Naive thymus-derived CD4-positive, alpha-beta T cell (primary cell): Measurements from ENCODE around the gene HDAC4. TPM values are rescaled to one million over a fixed set of nuclear protein-coding genes. Genes with fewer than 3 reads are reported as not detected.
A peak's percentile ranks its signal among the peaks of the same experiment; 100 is the strongest.

Experiments
- ATAC-seq: fragments of 150-1000 bp; cut with Tn5 transposase; 2 replicates; pipeline ENCODE4 v1.10.0; 2021; ENCODE audit warnings: mild to moderate bottlenecking, moderate library complexity
- CTCF ChIA-PET: fragments of 350-600 bp; sonication (Branson Sonifier 250); formaldehyde crosslinking; loops from one replicate; lab custom pipeline; 2021; ENCODE audit warnings: antibody characterized with exemption; lab: Charles Lee
- POLR2A ChIA-PET: fragments of 350-600 bp; sonication (Branson Sonifier 250); formaldehyde crosslinking; loops from one replicate; lab custom pipeline; 2021; ENCODE audit warnings: antibody characterized with exemption, inconsistent platforms; lab: Charles Lee
- DNase-seq, 9 donors: peaks; one replicate each; pipeline versions ENCODE4 v3.0.0 to v3.0.0-alpha.2; 2020 to 2022; ENCODE audit warnings: mixed read lengths in 1 of 9
- H3K27ac ChIP-seq: one replicate; pipeline ENCODE4 v1.7.0; 2013; ENCODE audit warnings: mild to moderate bottlenecking, low read depth, low read length, moderate library complexity
- H3K27me3 ChIP-seq, 2 donors: one replicate each; pipeline ENCODE4 v1.7.0; 2013; ENCODE audit warnings: low read length in 2 of 2, mild to moderate bottlenecking in 2 of 2, moderate library complexity in 2 of 2; ENCODE audit not compliant: control insufficient read depth in 2 of 2, insufficient read depth in 2 of 2
- H3K36me3 ChIP-seq, 3 experiments: 1 replicate in 2 of 3; 2 replicates in 1 of 3; pipeline ENCODE4 v1.7.0; 2013; ENCODE audit warnings: low read length in 3 of 3, mild to moderate bottlenecking in 3 of 3, moderate library complexity in 1 of 3; ENCODE audit not compliant: insufficient read depth in 3 of 3, control insufficient read depth in 2 of 3
- H3K4me1 ChIP-seq, 2 donors: one replicate each; pipeline ENCODE4 v1.7.0; 2013; ENCODE audit warnings: low read length in 2 of 2, mild to moderate bottlenecking in 2 of 2, moderate library complexity in 1 of 2; ENCODE audit not compliant: control insufficient read depth in 2 of 2, insufficient read depth in 2 of 2
- H3K4me3 ChIP-seq: 2 replicates; pipeline ENCODE4 v1.7.0; 2013; ENCODE audit warnings: mild to moderate bottlenecking, low read length
- H3K9me3 ChIP-seq, 3 experiments: 1 replicate in 2 of 3; 2 replicates in 1 of 3; pipeline ENCODE4 v1.7.0; 2013; ENCODE audit warnings: low read length in 3 of 3; ENCODE audit not compliant: control insufficient read depth in 2 of 3
- H3K27ac Mint-ChIP-seq, 9 donors: one replicate each; pipeline ENCODE4 v1.8.0; 2020 to 2022; ENCODE audit warnings: mixed read lengths in 9 of 9, mild to moderate bottlenecking in 8 of 9, moderate library complexity in 5 of 9, inconsistent platforms in 2 of 9
- H3K27me3 Mint-ChIP-seq, 5 donors: one replicate each; pipeline ENCODE4 v1.8.0; 2021 to 2022; ENCODE audit warnings: mixed read lengths in 5 of 5, mild to moderate bottlenecking in 1 of 5
- H3K36me3 Mint-ChIP-seq, 5 donors: one replicate each; pipeline ENCODE4 v1.8.0; 2020 to 2022; ENCODE audit warnings: mixed read lengths in 5 of 5, mild to moderate bottlenecking in 3 of 5, inconsistent platforms in 1 of 5
- H3K4me1 Mint-ChIP-seq, 7 donors: one replicate each; pipeline ENCODE4 v1.8.0; 2020 to 2022; ENCODE audit warnings: mixed read lengths in 7 of 7, mild to moderate bottlenecking in 3 of 7, inconsistent platforms in 1 of 7
- H3K4me3 Mint-ChIP-seq, 10 donors: one replicate each; pipeline ENCODE4 v1.8.0; 2020 to 2022; ENCODE audit warnings: mild to moderate bottlenecking in 10 of 10, mixed read lengths in 10 of 10, moderate library complexity in 6 of 10, inconsistent platforms in 2 of 10
- H3K9me3 Mint-ChIP-seq, 11 donors: one replicate each; pipeline ENCODE4 v1.8.0; 2020 to 2022; ENCODE audit warnings: mixed read lengths in 11 of 11, mild to moderate bottlenecking in 4 of 11, inconsistent platforms in 1 of 11, moderate library complexity in 1 of 11
- intact Hi-C, 2 donors: fragments of 100-400 bp; cut with micrococcal nuclease; formaldehyde crosslinking; loops; one replicate each; pipeline ENCODE4 v1.15.1; 2023
- polyA plus RNA-seq, 2 donors: library from polyadenylated mRNA; unstranded; fragments of 300-500 nt; fragmentation: Illumina TruSeq; gene quantifications; one replicate each; pipeline ENCODE4 v1.2.3, GENCODE V29; 2021
- total RNA-seq, 6 experiments: library from RNA in 5 of 6; stranded (reverse) in 5 of 6; gene quantifications; 1 replicate in 5 of 6; 2 replicates in 1 of 6; pipeline ENCODE4 v1.2.3 and lab custom pipeline; 2021 to 2026

HDAC4 gene
- total and polyA plus RNA-seq, 7 experiments from 2014 or later = 7.4 to 101 (median 55.3) TPM

DNA sequence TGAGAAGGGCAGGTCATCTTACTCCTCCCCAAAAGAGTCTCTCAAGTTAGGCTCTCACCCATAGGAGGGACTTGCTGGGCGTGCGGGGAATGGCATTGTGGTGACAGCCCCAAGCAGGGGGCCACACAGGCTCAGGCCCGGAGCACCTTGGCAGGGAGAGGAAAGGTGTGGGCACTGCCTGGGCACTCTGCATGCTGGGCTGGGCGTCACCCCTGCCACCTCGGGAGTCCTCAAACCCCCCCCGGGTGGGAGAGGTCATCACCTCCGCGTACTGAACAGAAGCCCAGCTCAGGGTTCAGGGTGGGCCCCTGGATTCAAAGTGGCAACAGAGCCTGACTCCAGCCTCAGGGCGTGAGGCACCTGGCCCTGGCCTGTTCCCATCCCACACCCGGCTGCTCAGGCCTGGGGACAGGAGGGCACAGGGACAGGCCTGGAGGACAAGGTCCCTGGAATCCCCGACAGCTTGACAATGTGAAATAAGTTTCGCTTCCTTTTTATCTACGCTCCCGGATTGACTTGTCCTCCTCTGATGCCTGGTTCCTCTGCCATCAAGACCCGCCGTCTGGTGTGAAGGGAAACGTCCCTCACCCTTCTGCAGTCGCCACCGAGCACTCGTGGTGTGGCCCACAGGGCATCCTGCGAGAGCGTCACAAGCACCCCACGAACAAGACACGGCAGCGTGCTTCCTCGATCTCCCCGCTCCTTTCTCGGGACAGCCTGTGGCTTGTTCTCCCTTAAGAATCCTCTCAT lies 97.8 kb downstream of the HDAC4 start:
- peaks cover 22 to 27% of the 10 kb centered on the region in 2 donors for H3K4me1 ChIP-seq
- no peaks in the 10 kb centered on the region for H3K36me3 ChIP-seq
- H3K4me3 Mint-ChIP-seq = peak overlapping the region in 7 of 10 donors; percentile 24 to 62 (median 55)
- POLR2A ChIA-PET = interaction anchor here (0.8 to 20.2 kb wide), 6 partner anchors 8 to 33 kb away, joined by 3 to 362 read pairs (median 4); no protein-coding TSS in a partner anchor
- CTCF ChIA-PET = interaction anchor here (0.9 to 1.4 kb wide), 3 partner anchors 18 to 36 kb away, joined by 3 to 4 read pairs (median 3); no protein-coding TSS in a partner anchor
- DNase-seq = no peak
- ATAC-seq = peak; percentile 26
- H3K27ac Mint-ChIP-seq = peak overlapping the region in 8 of 9 donors; percentile 51 to 94 (median 80)
- no peaks in the 10 kb centered on the region for H3K9me3 Mint-ChIP-seq
- H3K4me3 ChIP-seq = no peak overlapping the region
- H3K27me3 Mint-ChIP-seq = no peaks in the 10 kb centered on the region
- no peaks in the 10 kb centered on the region for H3K9me3 ChIP-seq
- peaks cover 12 to 65% (median 55%) of the 10 kb centered on the region in 7 donors for H3K4me1 Mint-ChIP-seq
- no peak overlapping the region for H3K27ac ChIP-seq
- intact Hi-C loops = no loop called here
- no peaks in the 10 kb centered on the region for H3K27me3 ChIP-seq
- H3K36me3 Mint-ChIP-seq = peaks cover 0 to 4% (median 0%) of the 10 kb centered on the region in 5 donors

- peak overlapping the region in 8 of 9 donors; percentile 6 to 86 (median 72) for H3K27ac Mint-ChIP-seq
- DNase-seq = no peak
- POLR2A ChIA-PET = interaction anchor here (0.7 to 20.2 kb wide), 4 partner anchors 10 to 97 kb away, joined by 3 to 362 read pairs (median 42); no protein-coding TSS in a partner anchor
- peaks cover 29 to 34% of the 10 kb centered on the region in 2 donors for H3K4me1 ChIP-seq
- H3K27me3 Mint-ChIP-seq = no peaks in the 10 kb centered on the region
- H3K27ac ChIP-seq = no peak overlapping the region
- H3K4me3 ChIP-seq = no peak overlapping the region
- H3K4me1 Mint-ChIP-seq = peaks cover 11 to 73% (median 61%) of the 10 kb centered on the region in 7 donors
- peaks cover 0 to 3% (median 0%) of the 10 kb centered on the region in 5 donors for H3K36me3 Mint-ChIP-seq
- peak overlapping the region in 3 of 10 donors; percentile 21 to 42 (median 29) for H3K4me3 Mint-ChIP-seq
- CTCF ChIA-PET = interaction anchor here (0.7 to 1.0 kb wide), 3 partner anchors 35 to 610 kb away, joined by 3 to 7 read pairs (median 3); no protein-coding TSS in a partner anchor
- no peak for ATAC-seq
- intact Hi-C loops = no loop called here
- no peaks in the 10 kb centered on the region for H3K27me3 ChIP-seq
- no peaks in the 10 kb centered on the region for H3K9me3 Mint-ChIP-seq
- no peaks in the 10 kb centered on the region for H3K36me3 ChIP-seq
- H3K9me3 ChIP-seq = no peaks in the 10 kb centered on the region
These were observed 98.6 kb downstream of the HDAC4 start for GRCh38 chr2:239302083-239302807.

DNA sequence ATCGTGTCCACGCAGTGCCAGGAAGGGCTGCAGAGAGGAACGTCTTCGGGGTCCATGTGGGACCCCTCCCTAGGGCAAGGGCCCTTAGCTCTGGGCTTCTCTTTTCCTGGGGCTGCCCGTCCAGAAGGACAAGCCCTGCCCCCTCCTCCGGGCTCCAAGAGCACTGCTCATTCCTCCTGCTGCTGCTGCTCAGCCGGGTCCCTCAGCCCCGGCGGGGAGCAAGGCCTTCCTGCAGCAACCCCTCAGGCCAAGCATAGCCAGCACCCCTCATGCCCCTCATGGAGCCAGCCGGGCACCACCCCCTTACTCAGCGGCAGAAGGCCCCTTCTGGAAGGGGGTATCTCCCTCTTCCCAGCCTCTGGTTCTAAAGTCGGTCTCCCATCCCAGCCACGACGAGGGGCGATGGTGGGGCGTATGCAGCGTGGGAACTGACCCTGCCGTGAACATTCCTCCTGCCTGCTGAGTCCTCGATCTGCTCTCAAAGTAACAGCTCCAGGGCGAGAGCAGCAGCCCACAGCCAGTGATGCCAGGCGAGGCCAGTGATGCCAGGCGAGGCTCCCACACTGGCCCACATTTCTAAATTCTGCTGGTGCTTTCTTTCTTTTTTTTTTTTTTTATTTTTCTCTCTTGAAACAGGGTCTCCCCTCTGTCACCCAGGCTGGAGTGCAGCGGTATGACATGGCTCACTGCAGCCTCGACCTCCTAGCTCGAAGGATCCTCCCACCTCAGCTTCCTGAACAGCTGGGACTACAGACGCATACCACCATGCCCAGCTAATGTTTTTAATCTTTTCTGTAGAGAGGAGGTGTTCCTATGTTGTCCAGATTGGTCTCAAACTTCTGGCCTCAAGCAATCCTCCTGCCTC lies 99.7 kb downstream of the HDAC4 start:
- no peak overlapping the region for H3K4me3 ChIP-seq
- ATAC-seq (no peak), DNase-seq (no peak)
- no peaks in the 10 kb centered on the region for H3K9me3 ChIP-seq
- H3K27me3 Mint-ChIP-seq = no peaks in the 10 kb centered on the region
- POLR2A ChIA-PET = interaction anchor here (0.6 to 20.2 kb wide), 7 partner anchors 10 to 98 kb away, joined by 3 to 362 read pairs (median 3); no protein-coding TSS in a partner anchor
- intact Hi-C loops = no loop called here
- peak overlapping the region in 8 of 9 donors; percentile 64 to 86 (median 74) for H3K27ac Mint-ChIP-seq
- peaks cover 0 to 3% (median 0%) of the 10 kb centered on the region in 5 donors for H3K36me3 Mint-ChIP-seq
- H3K27ac ChIP-seq = no peak overlapping the region
- H3K36me3 ChIP-seq = no peaks in the 10 kb centered on the region
- peaks cover 14 to 81% (median 68%) of the 10 kb centered on the region in 7 donors for H3K4me1 Mint-ChIP-seq
- H3K9me3 Mint-ChIP-seq = no peaks in the 10 kb centered on the region
- H3K27me3 ChIP-seq = no peaks in the 10 kb centered on the region
- peak overlapping the region in 3 of 10 donors; percentile 21 to 29 (median 26) for H3K4me3 Mint-ChIP-seq
- peaks cover 41 to 44% of the 10 kb centered on the region in 2 donors for H3K4me1 ChIP-seq
- CTCF ChIA-PET = interaction anchor here (0.5 to 1.5 kb wide), 4 partner anchors 28 to 589 kb away, joined by 3 to 7 read pairs (median 5); no protein-coding TSS in a partner anchor

- Mint-ChIP-seq H3K4me1 (peaks cover 22 to 87% (median 74%) of the 10 kb centered on the region in 7 donors), H3K36me3 (peaks cover 0 to 3% (median 0%) of the 10 kb centered on the region in 5 donors), H3K9me3 (no peaks in the 10 kb centered on the region), H3K27ac (peak overlapping the region in 8 of 9 donors; percentile 11 to 96 (median 76)), H3K4me3 (peak overlapping the region in 1 of 10 donors; percentile 43), H3K27me3 (no peaks in the 10 kb centered on the region)
- intact Hi-C loops = no loop called here
- Histone ChIP-seq H3K4me1 (peaks cover 48% of the 10 kb centered on the region in 2 donors), H3K27me3 (no peaks in the 10 kb centered on the region), H3K36me3 (no peaks in the 10 kb centered on the region), H3K9me3 (no peaks in the 10 kb centered on the region), H3K4me3 (no peak overlapping the region), H3K27ac (no peak overlapping the region)
- CTCF ChIA-PET = interaction anchor here (0.9 to 1.5 kb wide), 4 partner anchors 27 to 97 kb away, joined by 3 to 6 read pairs (median 4); no protein-coding TSS in a partner anchor
- no peak for DNase-seq
- POLR2A ChIA-PET = interaction anchor here (0.9 to 20.2 kb wide), 5 partner anchors 11 to 80 kb away, joined by 3 to 362 read pairs (median 5); no protein-coding TSS in a partner anchor
- no peak for ATAC-seq
These were observed 100.6 kb downstream of the HDAC4 start for GRCh38 chr2:239300242-239300641.

DNA sequence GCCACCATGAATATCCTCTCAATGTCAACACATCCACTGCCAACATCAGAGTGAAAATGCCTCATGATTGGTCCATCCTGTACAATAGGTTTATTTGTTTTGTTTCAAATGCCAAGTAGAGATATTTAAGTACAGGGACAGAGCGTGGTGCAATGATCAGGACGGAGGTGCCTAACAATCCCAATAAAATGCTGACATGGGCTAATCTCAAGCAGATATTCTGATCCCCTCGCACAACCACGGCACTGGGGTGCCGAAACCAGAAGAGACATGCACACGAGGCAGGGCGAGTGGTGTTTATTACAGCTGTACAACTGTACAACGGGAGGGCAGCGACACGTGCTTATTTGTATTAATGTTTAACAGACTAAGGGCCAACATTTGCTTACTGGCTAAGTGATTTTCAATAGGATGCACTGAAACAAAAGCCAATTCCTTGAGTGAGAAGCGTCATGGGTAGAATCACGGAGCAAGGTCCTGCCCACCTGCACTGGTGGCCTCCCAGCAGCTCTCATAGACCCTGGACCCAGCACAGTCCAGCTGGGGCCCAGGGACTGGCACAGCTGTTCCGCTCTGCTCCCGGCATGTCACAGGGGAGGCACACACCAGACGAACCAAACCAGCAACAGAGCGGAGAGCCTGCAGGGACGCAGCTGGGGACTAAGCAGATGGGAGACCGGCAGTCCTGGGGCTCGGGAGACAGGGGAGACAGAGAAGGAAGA lies 101.4 kb downstream of the HDAC4 start:
- Mint-ChIP-seq H3K36me3 (peaks cover 0 to 4% (median 0%) of the 10 kb centered on the region in 5 donors), H3K27me3 (no peaks in the 10 kb centered on the region), H3K4me1 (peaks cover 26 to 94% (median 78%) of the 10 kb centered on the region in 7 donors), H3K4me3 (peak overlapping the region in 8 of 10 donors; percentile 3 to 94 (median 36)), H3K9me3 (no peaks in the 10 kb centered on the region), H3K27ac (peak overlapping the region; percentile 89 to 97 (median 93))
- no peaks in the 10 kb centered on the region for H3K36me3 ChIP-seq
- H3K27ac ChIP-seq = peak overlapping the region; percentile 77
- ChIA-PET POLR2A (interaction anchor here (0.6 to 20.2 kb wide), 9 partner anchors 23 to 167 kb away, joined by 3 to 362 read pairs (median 5); partner anchors contain the start of gene HDAC4), CTCF (interaction anchor here (0.6 to 7.2 kb wide), 6 partner anchors 26 to 99 kb away, joined by 3 to 100 read pairs (median 5); no protein-coding TSS in a partner anchor)
- H3K27me3 ChIP-seq = no peaks in the 10 kb centered on the region
- DNase-seq = no peak
- peaks cover 41 to 53% of the 10 kb centered on the region in 2 donors for H3K4me1 ChIP-seq
- intact Hi-C loops = no loop called here
- no peak overlapping the region for H3K4me3 ChIP-seq
- no peak for ATAC-seq
- no peaks in the 10 kb centered on the region for H3K9me3 ChIP-seq
